Measurements from ENCODE around the gene RASSF6.

DNA sequence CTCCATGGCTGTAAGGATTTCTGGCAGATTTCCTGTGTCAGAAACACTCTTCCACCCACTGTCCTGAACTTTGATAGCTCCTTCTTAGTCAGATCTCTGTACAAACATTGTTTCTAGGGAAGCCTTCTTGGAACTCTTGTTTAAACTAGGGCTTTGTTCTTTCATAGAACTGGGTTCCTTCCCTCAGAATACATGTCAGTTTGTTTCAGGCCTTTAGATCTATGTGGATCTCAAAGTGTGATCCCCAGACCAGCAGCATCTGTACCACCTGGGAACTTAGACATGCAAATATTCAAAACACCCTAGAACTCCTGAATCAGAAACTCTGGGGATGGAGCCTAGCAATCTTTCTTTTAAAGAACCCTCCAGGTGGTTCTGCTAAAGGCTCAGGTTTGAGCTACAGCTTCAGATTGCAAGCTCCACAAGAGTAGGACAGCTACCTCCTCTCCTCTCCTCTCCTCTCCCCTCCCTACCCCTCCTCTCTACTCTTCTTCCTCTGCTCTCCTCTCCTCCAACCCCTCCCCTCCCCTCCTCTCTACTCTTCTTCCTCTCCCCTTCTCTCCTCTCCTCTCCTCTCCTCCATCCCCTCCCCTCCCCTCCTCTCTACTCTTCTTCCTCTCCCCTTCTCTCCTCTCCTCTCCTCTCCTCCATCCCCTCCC lies 12.7 kb downstream of the RASSF6 start:
- no peak for TF ChIP-seq POLR2AphosphoS5 (IDR thresholded peaks at IDR 0.05; ENCODE audit: low read depth, low read length)
- no peak for TF ChIP-seq REST (IDR thresholded peaks at IDR 0.05; ENCODE audit: insufficient read depth in 1 of 2, low read depth in 2 of 2, low read length in 2 of 2)
- no peak for TF ChIP-seq SIN3A (IDR thresholded peaks at IDR 0.05; ENCODE audit: borderline replicate concordance, insufficient read depth, low read length)
- TF ChIP-seq TAF1 (IDR thresholded peaks at IDR 0.05; ENCODE audit: borderline replicate concordance, insufficient read depth, low read length), result no peak
